ENCODE results near the gene KRTAP10-4.

GRCh38 chr21:44612029-44612486 is 38.5 kb downstream of the KRTAP10-4 start, which contains the start of gene KRTAP10-8:
- TF ChIP-seq CTCF (IDR thresholded peaks at IDR 0.05; ENCODE audit: insufficient read depth, low read depth, low read length) (no peak), EZH2 (IDR thresholded peaks at IDR 0.05; ENCODE audit: insufficient read depth, low read length) (no peak)

Data from astrocyte (in vitro differentiated cells and primary cell).